Mesendoderm (in vitro differentiated cells): Measurements from ENCODE around the gene ISG20.
"Not testable (repeated sequence)": the region's sequence is repeated elsewhere in the genome, so short reads cannot be mapped to it uniquely, and the experiment has no call there.

Experiments used
- DNase-seq: peaks from one replicate; pipeline ENCODE4 v3.0.0; 2013
- H2AK5ac ChIP-seq: 2 replicates; pipeline ENCODE4 v1.6.1; 2013; ENCODE audit warnings: low read length, inconsistent platforms
- H2BK120ac ChIP-seq: 2 replicates; pipeline ENCODE4 v1.6.1; 2013; ENCODE audit warnings: low read depth, mild to moderate bottlenecking, low read length, moderate library complexity, mixed read lengths
- H2BK15ac ChIP-seq: replicated peaks from 2 replicates; pipeline ENCODE4 v1.6.1; 2013; ENCODE audit warnings: low read depth, mild to moderate bottlenecking, moderate library complexity
- H2BK5ac ChIP-seq: 2 replicates; pipeline ENCODE4 v1.6.1; 2013; ENCODE audit warnings: low read length, inconsistent platforms
- H3K18ac ChIP-seq: 2 replicates; pipeline ENCODE4 v1.6.1; 2013; ENCODE audit warnings: mild to moderate bottlenecking, low read length, mixed read lengths
- H3K23ac ChIP-seq: one replicate; pipeline ENCODE4 v1.6.1; 2013; ENCODE audit warnings: low read length
- H3K27ac ChIP-seq: 2 replicates; pipeline ENCODE4 v1.5.1; 2013; ENCODE audit warnings: low read depth, mild to moderate bottlenecking, inconsistent platforms, low read length, moderate library complexity
- H3K27me3 ChIP-seq: 2 replicates; pipeline ENCODE4 v1.6.1; 2013; ENCODE audit warnings: low read length, control low read depth, mild to moderate bottlenecking, inconsistent platforms; ENCODE audit not compliant: insufficient read depth, poor library complexity
- H3K36me3 ChIP-seq: 2 replicates; pipeline ENCODE4 v1.6.1; 2013; ENCODE audit warnings: low read length, inconsistent platforms; ENCODE audit not compliant: control insufficient read depth, insufficient read depth
- H3K4ac ChIP-seq: one replicate; pipeline ENCODE4 v1.6.1; 2013; ENCODE audit warnings: low read depth, mild to moderate bottlenecking, low read length, moderate library complexity
- H3K4me1 ChIP-seq: 2 replicates; pipeline ENCODE4 v1.6.1; 2013; ENCODE audit warnings: low read depth, low read length, inconsistent platforms; ENCODE audit not compliant: control insufficient read depth
- H3K4me2 ChIP-seq: 2 replicates; pipeline ENCODE4 v1.6.1; 2013; ENCODE audit warnings: low read length
- H3K4me3 ChIP-seq: 2 replicates; pipeline ENCODE4 v1.5.1; 2013; ENCODE audit warnings: mild to moderate bottlenecking, low read length
- H3K56ac ChIP-seq: one replicate; pipeline ENCODE4 v1.6.1; 2013; ENCODE audit warnings: low read length
- H3K79me1 ChIP-seq: 2 replicates; pipeline ENCODE4 v1.6.1; 2013; ENCODE audit warnings: low read length, inconsistent platforms
- H3K79me2 ChIP-seq: 2 replicates; pipeline ENCODE4 v1.6.1; 2013; ENCODE audit warnings: mild to moderate bottlenecking, low read length; ENCODE audit not compliant: control insufficient read depth, insufficient read depth
- H3K9ac ChIP-seq: 2 replicates; pipeline ENCODE4 v1.6.1; 2013; ENCODE audit warnings: low read length, inconsistent platforms
- H4K5ac ChIP-seq: one replicate; pipeline ENCODE4 v1.6.1; 2013; ENCODE audit warnings: low read length
- H4K8ac ChIP-seq: one replicate; pipeline ENCODE4 v1.6.1; 2013; ENCODE audit warnings: low read depth, mild to moderate bottlenecking, control low read depth, low read length, moderate library complexity
- WGBS: extraction: QIAGEN DNeasy Blood & Tissue Kit; methylation state at CpG from one replicate; pipeline ENCODE4 v1.1.7; 2013; ENCODE audit warnings: low lambda C conversion rate, missing lambda C conversion rate; ENCODE audit not compliant: insufficient coverage; ENCODE audit errors: extremely low coverage; 5-methylcytosine and 5-hydroxymethylcytosine counted together

The ISG20 gene

GRCh38 chr15:88641959-88642452 lies 3.2 kb downstream of the ISG20 start:
- WGBS: no CpG with 5 or more reads among the region's 12 CpGs

GRCh38 chr15:88642514-88642913 lies 3.7 kb downstream of the ISG20 start:
- H3K9ac ChIP-seq, H2AK5ac ChIP-seq, H3K4ac ChIP-seq, H3K27ac ChIP-seq, H2BK5ac ChIP-seq, H4K8ac ChIP-seq, H3K79me1 ChIP-seq, H2BK15ac ChIP-seq, H3K79me2 ChIP-seq, H3K23ac ChIP-seq, H3K4me1 ChIP-seq, H3K4me2 ChIP-seq, DNase-seq, H3K18ac ChIP-seq, H3K27me3 ChIP-seq, H3K56ac ChIP-seq, H4K5ac ChIP-seq, H3K4me3 ChIP-seq, H3K36me3 ChIP-seq, H2BK120ac ChIP-seq: not testable (repeated sequence)
- WGBS: no CpG with 5 or more reads among the region's 11 CpGs

More at GRCh38 chr15:88641959-88642452, 3.2 kb downstream of the ISG20 start:
- H3K18ac ChIP-seq: no peak overlapping the region
- H3K9ac ChIP-seq: no peak overlapping the region
- H4K5ac ChIP-seq: no peak overlapping the region
- H3K79me2 ChIP-seq: no peaks in the 10 kb centered on the region
- no peak overlapping the region for H2BK15ac ChIP-seq
- no peak for DNase-seq
- H3K56ac ChIP-seq: no peak overlapping the region
- H3K36me3 ChIP-seq: no peaks in the 10 kb centered on the region
- H3K27ac ChIP-seq: no peak overlapping the region
- H3K79me1 ChIP-seq: no peaks in the 10 kb centered on the region
- no peak overlapping the region for H4K8ac ChIP-seq
- no peaks in the 10 kb centered on the region for H3K27me3 ChIP-seq
- H3K23ac ChIP-seq: no peak overlapping the region
- H2BK5ac ChIP-seq: no peak overlapping the region
- no peak overlapping the region for H3K4me3 ChIP-seq
- peaks cover 2% of the 10 kb centered on the region for H3K4me1 ChIP-seq
- no peak overlapping the region for H3K4me2 ChIP-seq
- H3K4ac ChIP-seq: no peak overlapping the region
- no peak overlapping the region for H2BK120ac ChIP-seq
- no peak overlapping the region for H2AK5ac ChIP-seq

GRCh38 chr15:88644741-88645140 lies 5.9 kb downstream of the ISG20 start:
- no peaks in the 10 kb centered on the region for H3K27me3 ChIP-seq
- no peak overlapping the region for H3K27ac ChIP-seq
- H3K79me1 ChIP-seq: no peaks in the 10 kb centered on the region
- no peak overlapping the region for H2AK5ac ChIP-seq
- no peak overlapping the region for H4K5ac ChIP-seq
- H2BK15ac ChIP-seq: no peak overlapping the region
- no peak overlapping the region for H3K23ac ChIP-seq
- H2BK5ac ChIP-seq: no peak overlapping the region
- H3K36me3 ChIP-seq: no peaks in the 10 kb centered on the region
- H3K9ac ChIP-seq: no peak overlapping the region
- WGBS: no CpG with 5 or more reads among the region's 9 CpGs
- H2BK120ac ChIP-seq: no peak overlapping the region
- H4K8ac ChIP-seq: no peak overlapping the region
- no peaks in the 10 kb centered on the region for H3K4me1 ChIP-seq
- no peak overlapping the region for H3K56ac ChIP-seq
- H3K4ac ChIP-seq: no peak overlapping the region
- no peaks in the 10 kb centered on the region for H3K79me2 ChIP-seq
- H3K18ac ChIP-seq: no peak overlapping the region
- no peak for DNase-seq
- H3K4me3 ChIP-seq: no peak overlapping the region
- no peak overlapping the region for H3K4me2 ChIP-seq

GRCh38 chr15:88645171-88646087 lies 6.6 kb downstream of the ISG20 start:
- Histone ChIP-seq H2AK5ac (no peak overlapping the region), H4K8ac (no peak overlapping the region), H4K5ac (no peak overlapping the region), H2BK15ac (no peak overlapping the region), H3K36me3 (no peaks in the 10 kb centered on the region), H3K27me3 (no peaks in the 10 kb centered on the region), H2BK120ac (no peak overlapping the region), H3K4me1 (no peaks in the 10 kb centered on the region), H3K4me3 (no peak overlapping the region), H3K18ac (no peak overlapping the region), H3K4ac (no peak overlapping the region), H3K79me2 (no peaks in the 10 kb centered on the region), H3K4me2 (no peak overlapping the region), H3K56ac (no peak overlapping the region), H2BK5ac (no peak overlapping the region), H3K27ac (no peak overlapping the region), H3K9ac (no peak overlapping the region), H3K79me1 (no peaks in the 10 kb centered on the region), H3K23ac (no peak overlapping the region)
- WGBS: no CpG with 5 or more reads among the region's 14 CpGs
- DNase-seq: no peak

- Histone ChIP-seq H2AK5ac (no peak overlapping the region), H3K56ac (no peak overlapping the region), H3K23ac (no peak overlapping the region), H3K27me3 (no peaks in the 10 kb centered on the region), H3K9ac (no peak overlapping the region), H3K36me3 (no peaks in the 10 kb centered on the region), H4K5ac (no peak overlapping the region), H2BK5ac (no peak overlapping the region), H3K79me1 (no peaks in the 10 kb centered on the region), H3K4me3 (no peak overlapping the region), H3K4me1 (no peaks in the 10 kb centered on the region), H2BK120ac (no peak overlapping the region), H3K27ac (no peak overlapping the region), H3K4me2 (no peak overlapping the region), H3K4ac (no peak overlapping the region), H3K79me2 (no peaks in the 10 kb centered on the region), H3K18ac (no peak overlapping the region), H2BK15ac (no peak overlapping the region), H4K8ac (no peak overlapping the region)
- no peak for DNase-seq
- WGBS: no CpG with 5 or more reads among the region's 1 CpG
Measured at GRCh38 chr15:88646088-88646405, 7.2 kb downstream of the ISG20 start.
